GM19351 (cell line): Measurements from ENCODE around the gene CIC.

ENCODE experiments used
- ATAC-seq: cut with Tn5 transposase; IDR thresholded peaks from one replicate; pipeline ENCODE4 v1.9.1; 2021; ENCODE audit warnings: mild to moderate bottlenecking, moderate library complexity; ENCODE audit not compliant: unreplicated experiment

CIC gene

GRCh38 chr19:42286349-42287016 is 17.4 kb downstream of the CIC start:
- no peak for ATAC-seq

GRCh38 chr19:42287017-42287826 is 18.2 kb downstream of the CIC start:
- no peak for ATAC-seq

GRCh38 chr19:42287827-42288107 is 18.7 kb downstream of the CIC start:
- no peak for ATAC-seq

GRCh38 chr19:42288387-42288786 is 19.3 kb downstream of the CIC start:
- no peak for ATAC-seq

- no peak for ATAC-seq
Measured at GRCh38 chr19:42288881-42289555, 20.0 kb downstream of the CIC start.

GRCh38 chr19:42289556-42290041 is 20.5 kb downstream of the CIC start:
- ATAC-seq, result no peak

- ATAC-seq, result no peak
Measured at GRCh38 chr19:42290136-42290522, 21.1 kb downstream of the CIC start.

- no peak for ATAC-seq
Measured at GRCh38 chr19:42290523-42291434, 21.7 kb downstream of the CIC start.

- no peak for ATAC-seq
Measured at GRCh38 chr19:42291435-42291810, 22.4 kb downstream of the CIC start.

GRCh38 chr19:42292042-42292960 is 23.2 kb downstream of the CIC start:
- ATAC-seq, result no peak

GRCh38 chr19:42292963-42293362 is 23.9 kb downstream of the CIC start:
- ATAC-seq, result no peak

GRCh38 chr19:42293540-42293939 is 24.5 kb downstream of the CIC start:
- ATAC-seq, result no peak

GRCh38 chr19:42293948-42294347 is 24.9 kb downstream of the CIC start:
- ATAC-seq, result no peak

GRCh38 chr19:42294471-42295137 is 25.6 kb downstream of the CIC start:
- ATAC-seq, result no peak

GRCh38 chr19:42295342-42295741 is 26.3 kb downstream of the CIC start:
- no peak for ATAC-seq

- no peak for ATAC-seq
Measured at GRCh38 chr19:42295831-42296525, 26.9 kb downstream of the CIC start.

GRCh38 chr19:42297039-42297438 is 28.0 kb downstream of the CIC start:
- no peak for ATAC-seq

- peak; percentile 15 for ATAC-seq
Measured at GRCh38 chr19:42301646-42302203, 32.7 kb downstream of the CIC start, which contains the start of gene PRR19. PRR19 (plus strand) TSS chr19:42302132; CDS start chr19:42309585, 7,453 bp downstream.
